Endothelial cell of umbilical vein (primary cell): ENCODE data around the gene TRIM2. TPM values are rescaled to one million over a fixed set of nuclear protein-coding genes. Genes with fewer than 3 reads are reported as not detected.

Source experiments
- BruUV-seq: library from RNA; stranded (reverse); fragments of 400-500 nt; replicated peaks from 2 replicates; lab custom pipeline; 2021; lab: Mats Ljungman, UMichigan
- CTCF ChIA-PET: fragments of 300-600, 350-600 bp; sonication (Branson Sonifier 250); formaldehyde crosslinking; loops from one replicate; lab custom pipeline; 2021; ENCODE audit warnings: antibody characterized with exemption, inconsistent platforms; lab: Charles Lee
- POLR2A ChIA-PET: fragments of 300-600, 350-600 bp; sonication (Branson Sonifier 250); formaldehyde crosslinking; loops from one replicate; lab custom pipeline; 2021; ENCODE audit warnings: antibody characterized with exemption, inconsistent platforms; lab: Charles Lee
- DNase-seq: peaks from one replicate; pipeline ENCODE4 v3.0.0-alpha.2; 2011; ENCODE audit warnings: low read depth, low spot score
- FAIRE-seq: peaks from 2 replicates; lab custom pipeline; 2011; peaks lifted over from hg19 to GRCh38; lab: Jason Lieb, UNC
- H2AFZ ChIP-seq: 2 replicates; pipeline ENCODE4 v1.6.0; 2012; ENCODE audit warnings: low read depth, low read length, control low read depth, inconsistent platforms
- H3K27ac ChIP-seq: 2 replicates; pipeline ENCODE4 v1.5.1; 2011; ENCODE audit warnings: low read depth, mild to moderate bottlenecking, control low read depth, low read length, moderate library complexity; ENCODE audit not compliant: insufficient read depth
- H3K27me3 ChIP-seq, 2 experiments: 2 replicates each; pipeline versions ENCODE4 v1.6.0 to v1.6.1; 2011; ENCODE audit warnings: low read length in 2 of 2, mixed read lengths in 1 of 2; ENCODE audit not compliant: control insufficient read depth in 2 of 2, insufficient read depth in 2 of 2
- H3K36me3 ChIP-seq, 2 experiments: 2 replicates in 1 of 2; 3 replicates in 1 of 2; pipeline ENCODE4 v1.5.1; 2011; ENCODE audit warnings: low read length in 2 of 2, mild to moderate bottlenecking in 1 of 2, moderate library complexity in 1 of 2; ENCODE audit not compliant: control insufficient read depth in 2 of 2, insufficient read depth in 2 of 2; ENCODE audit errors: extremely low read depth in 1 of 2
- H3K4me1 ChIP-seq: 3 replicates; pipeline ENCODE4 v1.5.1; 2011; ENCODE audit warnings: mild to moderate bottlenecking, low read length; ENCODE audit not compliant: control insufficient read depth, insufficient read depth; ENCODE audit errors: extremely low read depth
- H3K4me2 ChIP-seq: 2 replicates; pipeline ENCODE4 v1.6.1; 2011; ENCODE audit warnings: low read length, control low read depth, mixed read lengths; ENCODE audit not compliant: insufficient read depth
- H3K4me3 ChIP-seq, 3 experiments: fragments of 200-600 bp in 1 of 3; sonication (generic), shearing (Covaris generic) in 1 of 3; replicated peaks in 1 of 3; 2 replicates each; pipeline ENCODE4 v1.5.1; 2011 to 2016; ENCODE audit warnings: control low read depth in 3 of 3, low read length in 3 of 3, mild to moderate bottlenecking in 2 of 3, inconsistent platforms in 1 of 3, low read depth in 1 of 3, moderate library complexity in 1 of 3; ENCODE audit not compliant: insufficient read depth in 1 of 3
- H3K79me2 ChIP-seq: 2 replicates; pipeline ENCODE4 v1.6.0; 2012; ENCODE audit warnings: low read length, inconsistent platforms; ENCODE audit not compliant: control insufficient read depth, insufficient read depth
- H3K9ac ChIP-seq: replicated peaks from 2 replicates; pipeline ENCODE3; 2011; ENCODE audit warnings: low read length, control low read depth; ENCODE audit not compliant: insufficient read depth; ENCODE audit errors: extremely low read depth
- H3K9me1 ChIP-seq: replicated peaks from 3 replicates; pipeline ENCODE4 v1.6.0; 2011; ENCODE audit warnings: mild to moderate bottlenecking, low read length; ENCODE audit not compliant: control insufficient read depth, insufficient read depth; ENCODE audit errors: extremely low read depth
- H3K9me3 ChIP-seq: replicated peaks from 2 replicates; pipeline ENCODE4 v1.5.1; 2012; ENCODE audit warnings: low read length, inconsistent platforms; ENCODE audit not compliant: control insufficient read depth, insufficient read depth
- H4K20me1 ChIP-seq: replicated peaks from 2 replicates; pipeline ENCODE3; 2011; ENCODE audit warnings: mild to moderate bottlenecking, low read length; ENCODE audit not compliant: control insufficient read depth, insufficient read depth; ENCODE audit errors: extremely low read depth
- EZH2 ChIP-seq: IDR thresholded peaks from 2 replicates; pipeline ENCODE4 v1.6.1; 2012; ENCODE audit warnings: borderline replicate concordance, low read depth, mild to moderate bottlenecking, moderate library complexity, low read length, inconsistent platforms; ENCODE audit not compliant: severe bottlenecking
- FOS ChIP-seq: IDR thresholded peaks from 2 replicates; pipeline ENCODE4 v1.6.1; 2011; ENCODE audit warnings: mild to moderate bottlenecking, low read length, moderate library complexity, borderline replicate concordance; ENCODE audit not compliant: insufficient read depth
- GATA2 ChIP-seq: IDR thresholded peaks from 2 replicates; pipeline ENCODE4 v1.7.0; 2011; ENCODE audit warnings: low read depth, mild to moderate bottlenecking, moderate library complexity, mixed read lengths, low read length; ENCODE audit not compliant: insufficient read length, insufficient read depth
- JUN ChIP-seq: IDR thresholded peaks from 2 replicates; pipeline ENCODE4 v1.6.1; 2011; ENCODE audit warnings: borderline replicate concordance, low read depth; ENCODE audit not compliant: insufficient read length, insufficient read depth
- MYC ChIP-seq: IDR thresholded peaks from one replicate; pipeline ENCODE4 v1.6.1; 2011; ENCODE audit warnings: mild to moderate bottlenecking, low read depth, low read length
- POLR2A ChIP-seq: IDR thresholded peaks from 2 replicates; pipeline ENCODE4 v1.6.1; 2012; ENCODE audit warnings: low read depth, mild to moderate bottlenecking, control low read depth, low read length
- POLR2AphosphoS5 ChIP-seq: IDR thresholded peaks from 2 replicates; pipeline ENCODE4 v1.6.1; 2012; ENCODE audit warnings: low read depth, mild to moderate bottlenecking, control low read depth, low read length, moderate library complexity; ENCODE audit not compliant: insufficient read depth
- dilution Hi-C: fragments of 300-500 bp; cut with MboI; formaldehyde crosslinking; loops from one replicate; pipeline ENCODE4 v1.15.0; 2019; ENCODE audit warnings: low sequenced_read_pairs; ENCODE audit not compliant: extremely low pct_ligation_motif_present
- intact Hi-C: fragments of 100-400 bp; cut with micrococcal nuclease; formaldehyde crosslinking; loops from one replicate; pipeline ENCODE4 v1.10.0; 2022
- polyA plus RNA-seq, 4 experiments: library from polyadenylated mRNA; depleted of rRNA in 3 of 4; stranded (reverse) in 3 of 4; unstranded in 1 of 4; fragments of >200 nt; gene quantifications; 2 replicates each; pipeline versions ENCODE4 v1.2.1 to v1.2.3, GENCODE V29; 2011 to 2012; ENCODE audit warnings: missing spikeins in 1 of 4
- total RNA-seq: library from RNA; stranded (reverse); gene quantifications from 2 replicates; pipeline ENCODE4 v1.2.3, GENCODE V29; 2021
- TF ChIP-seq, protein P1 (sequence below), 2 donors: IDR thresholded peaks; 1 replicate in 1 of 2; 2 replicates in 1 of 2; pipeline ENCODE4 v1.5.1; 2011; ENCODE audit warnings: low read length in 2 of 2, mild to moderate bottlenecking in 2 of 2, moderate library complexity in 2 of 2, control low read depth in 1 of 2, inconsistent platforms in 1 of 2, low read depth in 1 of 2; ENCODE audit not compliant: insufficient read depth in 1 of 2; ENCODE audit errors: extremely low read depth in 1 of 2
- TF ChIP-seq, protein P2 (sequence below): IDR thresholded peaks from 2 replicates; pipeline ENCODE4 v1.6.1; 2011; ENCODE audit not compliant: insufficient read depth, insufficient read length

Gene TRIM2
- total and polyA plus RNA-seq, 2 donors (not counting 3 experiments of a cell fraction or from before 2014, with no cell fraction given) = 6.8 to 19.7 TPM

DNA sequence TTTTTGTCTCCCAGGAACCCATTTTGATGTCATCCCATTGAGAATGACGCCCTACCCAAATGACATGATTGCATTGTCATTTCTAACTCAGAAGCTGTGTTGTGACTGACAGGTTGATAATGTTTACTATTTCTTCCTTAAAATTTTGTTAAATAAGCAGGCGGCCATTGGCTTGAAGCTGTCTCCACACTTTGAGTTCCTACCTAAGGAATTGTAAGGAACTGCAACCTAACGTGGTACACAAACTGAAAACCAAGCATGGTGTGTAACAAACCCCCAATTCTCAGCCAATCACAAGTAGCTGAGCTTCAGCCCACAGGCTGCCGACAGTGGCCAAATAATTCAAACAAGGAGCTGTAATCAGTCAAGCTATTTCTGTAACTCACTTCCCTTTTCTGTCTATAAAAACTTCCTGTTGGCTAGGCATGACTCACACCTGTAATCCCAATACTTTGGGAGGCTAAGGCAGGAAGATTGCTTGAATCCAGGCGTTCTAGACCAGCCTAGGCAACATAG is 137.4 kb downstream of the TRIM2 start:
- H3K4me3 ChIP-seq = no peak overlapping the region
- no peaks in the 10 kb centered on the region for H4K20me1 ChIP-seq
- POLR2A ChIA-PET = no interaction called here
- FAIRE-seq (peak; percentile 94), DNase-seq (peak; percentile 71)
- H3K9me3 ChIP-seq = no peaks in the 10 kb centered on the region
- peaks cover 25% of the 10 kb centered on the region for H3K4me1 ChIP-seq
- no peak overlapping the region for H3K9ac ChIP-seq
- H3K27me3 ChIP-seq = no peaks in the 10 kb centered on the region
- TF ChIP-seq, protein P1, sequence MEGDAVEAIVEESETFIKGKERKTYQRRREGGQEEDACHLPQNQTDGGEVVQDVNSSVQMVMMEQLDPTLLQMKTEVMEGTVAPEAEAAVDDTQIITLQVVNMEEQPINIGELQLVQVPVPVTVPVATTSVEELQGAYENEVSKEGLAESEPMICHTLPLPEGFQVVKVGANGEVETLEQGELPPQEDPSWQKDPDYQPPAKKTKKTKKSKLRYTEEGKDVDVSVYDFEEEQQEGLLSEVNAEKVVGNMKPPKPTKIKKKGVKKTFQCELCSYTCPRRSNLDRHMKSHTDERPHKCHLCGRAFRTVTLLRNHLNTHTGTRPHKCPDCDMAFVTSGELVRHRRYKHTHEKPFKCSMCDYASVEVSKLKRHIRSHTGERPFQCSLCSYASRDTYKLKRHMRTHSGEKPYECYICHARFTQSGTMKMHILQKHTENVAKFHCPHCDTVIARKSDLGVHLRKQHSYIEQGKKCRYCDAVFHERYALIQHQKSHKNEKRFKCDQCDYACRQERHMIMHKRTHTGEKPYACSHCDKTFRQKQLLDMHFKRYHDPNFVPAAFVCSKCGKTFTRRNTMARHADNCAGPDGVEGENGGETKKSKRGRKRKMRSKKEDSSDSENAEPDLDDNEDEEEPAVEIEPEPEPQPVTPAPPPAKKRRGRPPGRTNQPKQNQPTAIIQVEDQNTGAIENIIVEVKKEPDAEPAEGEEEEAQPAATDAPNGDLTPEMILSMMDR (IDR thresholded peaks at IDR 0.05; ENCODE audit: extremely low read depth in 1 of 2, insufficient read depth in 1 of 2, low read depth in 1 of 2, low read length in 2 of 2) = no peak
- peak; percentile 71 for TF ChIP-seq POLR2AphosphoS5
- TF ChIP-seq, protein P2, sequence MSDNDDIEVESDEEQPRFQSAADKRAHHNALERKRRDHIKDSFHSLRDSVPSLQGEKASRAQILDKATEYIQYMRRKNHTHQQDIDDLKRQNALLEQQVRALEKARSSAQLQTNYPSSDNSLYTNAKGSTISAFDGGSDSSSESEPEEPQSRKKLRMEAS = no peak
- peak; percentile 47 for TF ChIP-seq GATA2
- no peak for TF ChIP-seq EZH2
- no peak for TF ChIP-seq MYC
- no peak for TF ChIP-seq POLR2A
- peak; percentile 86 for TF ChIP-seq JUN
- peak; percentile 84 for TF ChIP-seq FOS
- peak overlapping the region; percentile 53 for H2AFZ ChIP-seq
- no peaks in the 10 kb centered on the region for H3K36me3 ChIP-seq
- CTCF ChIA-PET = interaction anchor here (0.7 to 6.9 kb wide), 9 partner anchors 26 to 409 kb away, joined by 3 to 129 read pairs (median 3); partner anchors contain the start of gene TMEM131L
- dilution Hi-C loops = no loop called here
- H3K27ac ChIP-seq = peak overlapping the region; percentile 40
- no peaks in the 10 kb centered on the region for H3K9me1 ChIP-seq
- peak overlapping the region; percentile 61 for H3K4me2 ChIP-seq
- no TSS peak for BruUV-seq
- H3K79me2 ChIP-seq = no peaks in the 10 kb centered on the region
- intact Hi-C loops = no loop called here
